Progenitor cell of endocrine pancreas (in vitro differentiated cells): ENCODE measurements around the gene TNIP1. TPM values are rescaled to one million over a fixed set of nuclear protein-coding genes. Genes with fewer than 3 reads are reported as not detected.

Source experiments
- DNase-seq: peaks from one replicate; pipeline ENCODE4 v3.0.0; 2021; ENCODE audit warnings: low spot score; ENCODE audit not compliant: unreplicated experiment
- H3K27ac Mint-ChIP-seq: 2 replicates; pipeline ENCODE4 v1.8.0; 2021; ENCODE audit warnings: mild to moderate bottlenecking, moderate library complexity, mixed read lengths
- H3K27me3 Mint-ChIP-seq: 2 replicates; pipeline ENCODE4 v1.8.0; 2021; ENCODE audit warnings: mixed read lengths
- H3K36me3 Mint-ChIP-seq: 2 replicates; pipeline ENCODE4 v1.8.0; 2022; ENCODE audit warnings: mixed read lengths; ENCODE audit not compliant: insufficient read depth
- H3K4me1 Mint-ChIP-seq: 2 replicates; pipeline ENCODE4 v1.8.0; 2021; ENCODE audit warnings: low read depth, mixed read lengths
- H3K4me3 Mint-ChIP-seq: 2 replicates; pipeline ENCODE4 v1.8.0; 2021; ENCODE audit warnings: low read depth, mild to moderate bottlenecking, moderate library complexity, mixed read lengths
- H3K9me3 Mint-ChIP-seq: 2 replicates; pipeline ENCODE4 v1.8.0; 2021; ENCODE audit warnings: low read depth, mixed read lengths
- total RNA-seq: library from RNA; stranded (reverse); gene quantifications from 2 replicates; pipeline ENCODE4 v1.2.1, GENCODE V29; 2021
- TF ChIP-seq, protein P1 (sequence below): fragments of 200-600 bp; sonication (generic); IDR thresholded peaks from one replicate; pipeline ENCODE4 v1.5.0; 2021; ENCODE audit warnings: antibody characterized with exemption, mild to moderate bottlenecking; ENCODE audit not compliant: unreplicated experiment

TNIP1 gene
- total RNA-seq, 1 donor from 2014 or later, result 55.0 TPM

DNA sequence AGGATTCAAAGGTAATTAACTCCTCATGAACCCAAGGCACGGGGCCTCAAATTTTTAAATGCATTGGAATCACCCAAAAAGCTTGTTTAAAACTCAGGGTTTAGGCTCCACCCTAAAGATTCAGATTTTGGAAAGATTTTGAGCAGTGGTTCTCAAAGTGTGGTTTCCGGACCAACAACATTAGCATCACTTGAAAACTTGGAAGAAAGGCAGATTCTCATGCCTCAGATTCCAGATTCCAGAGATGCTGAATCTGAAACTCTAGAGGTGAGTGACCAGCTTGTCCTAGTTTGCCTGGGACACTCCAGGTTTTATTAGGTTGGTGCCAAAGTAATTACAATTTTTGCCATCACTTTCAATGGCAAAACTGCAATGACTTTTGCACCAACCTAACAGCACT is 24.7 kb upstream of the TNIP1 start:
- Mint-ChIP-seq H3K36me3 (no peaks in the 10 kb centered on the region), H3K27ac (no peak overlapping the region), H3K4me3 (no peak overlapping the region), H3K9me3 (no peaks in the 10 kb centered on the region), H3K27me3 (no peaks in the 10 kb centered on the region), H3K4me1 (peaks cover 3% of the 10 kb centered on the region)
- DNase-seq, result no peak
- TF ChIP-seq, protein P1, sequence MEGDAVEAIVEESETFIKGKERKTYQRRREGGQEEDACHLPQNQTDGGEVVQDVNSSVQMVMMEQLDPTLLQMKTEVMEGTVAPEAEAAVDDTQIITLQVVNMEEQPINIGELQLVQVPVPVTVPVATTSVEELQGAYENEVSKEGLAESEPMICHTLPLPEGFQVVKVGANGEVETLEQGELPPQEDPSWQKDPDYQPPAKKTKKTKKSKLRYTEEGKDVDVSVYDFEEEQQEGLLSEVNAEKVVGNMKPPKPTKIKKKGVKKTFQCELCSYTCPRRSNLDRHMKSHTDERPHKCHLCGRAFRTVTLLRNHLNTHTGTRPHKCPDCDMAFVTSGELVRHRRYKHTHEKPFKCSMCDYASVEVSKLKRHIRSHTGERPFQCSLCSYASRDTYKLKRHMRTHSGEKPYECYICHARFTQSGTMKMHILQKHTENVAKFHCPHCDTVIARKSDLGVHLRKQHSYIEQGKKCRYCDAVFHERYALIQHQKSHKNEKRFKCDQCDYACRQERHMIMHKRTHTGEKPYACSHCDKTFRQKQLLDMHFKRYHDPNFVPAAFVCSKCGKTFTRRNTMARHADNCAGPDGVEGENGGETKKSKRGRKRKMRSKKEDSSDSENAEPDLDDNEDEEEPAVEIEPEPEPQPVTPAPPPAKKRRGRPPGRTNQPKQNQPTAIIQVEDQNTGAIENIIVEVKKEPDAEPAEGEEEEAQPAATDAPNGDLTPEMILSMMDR, result no peak

DNA sequence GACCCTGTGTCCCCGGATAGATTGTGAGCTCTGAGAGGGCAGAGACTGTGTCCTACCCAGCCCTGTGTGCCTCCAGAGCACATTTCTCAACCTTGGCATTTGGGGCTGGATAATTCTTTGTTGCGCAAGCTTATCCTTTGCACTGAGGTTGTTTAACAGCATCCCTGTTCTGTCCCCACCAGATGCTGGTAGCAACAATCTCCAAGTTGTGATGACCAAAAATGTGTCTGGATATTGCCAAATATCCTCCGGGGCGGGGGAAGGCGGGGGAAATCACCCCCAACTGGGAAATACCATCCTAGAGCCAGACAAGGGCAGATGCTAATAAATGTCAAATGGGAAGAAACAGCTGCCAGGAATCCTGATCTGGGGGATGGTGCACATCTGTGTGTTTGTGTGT is 24.0 kb upstream of the TNIP1 start:
- H3K4me1 Mint-ChIP-seq, result peaks cover 3% of the 10 kb centered on the region
- TF ChIP-seq, protein P1, result no peak
- H3K36me3 Mint-ChIP-seq, result no peaks in the 10 kb centered on the region
- no peaks in the 10 kb centered on the region for H3K27me3 Mint-ChIP-seq
- DNase-seq, result no peak
- H3K27ac Mint-ChIP-seq, result no peak overlapping the region
- H3K4me3 Mint-ChIP-seq, result no peak overlapping the region
- no peaks in the 10 kb centered on the region for H3K9me3 Mint-ChIP-seq

DNA sequence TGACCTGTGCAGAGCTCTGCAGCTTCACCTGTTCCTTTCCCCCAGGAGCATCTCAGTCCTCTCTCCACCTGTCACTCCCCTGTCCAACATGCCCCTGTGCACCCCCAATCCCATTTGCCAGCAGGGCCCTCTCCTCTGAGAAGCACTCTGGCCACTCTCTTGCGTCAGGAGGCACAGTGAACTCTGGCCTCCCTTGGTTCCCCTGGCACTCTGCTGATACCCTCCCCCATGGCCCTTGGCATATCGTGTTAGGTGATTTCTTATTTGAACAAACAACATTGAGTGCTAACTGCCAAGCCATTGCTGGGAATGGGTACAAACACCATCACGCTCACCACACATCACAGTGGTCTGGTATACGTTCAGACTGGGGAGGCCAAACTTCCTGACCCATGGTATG is 20.9 kb upstream of the TNIP1 start:
- Mint-ChIP-seq H3K27ac (no peak overlapping the region), H3K4me1 (no peaks in the 10 kb centered on the region), H3K27me3 (no peaks in the 10 kb centered on the region), H3K36me3 (no peaks in the 10 kb centered on the region), H3K4me3 (no peak overlapping the region), H3K9me3 (no peaks in the 10 kb centered on the region)
- TF ChIP-seq, protein P1, result no peak
- DNase-seq, result no peak

DNA sequence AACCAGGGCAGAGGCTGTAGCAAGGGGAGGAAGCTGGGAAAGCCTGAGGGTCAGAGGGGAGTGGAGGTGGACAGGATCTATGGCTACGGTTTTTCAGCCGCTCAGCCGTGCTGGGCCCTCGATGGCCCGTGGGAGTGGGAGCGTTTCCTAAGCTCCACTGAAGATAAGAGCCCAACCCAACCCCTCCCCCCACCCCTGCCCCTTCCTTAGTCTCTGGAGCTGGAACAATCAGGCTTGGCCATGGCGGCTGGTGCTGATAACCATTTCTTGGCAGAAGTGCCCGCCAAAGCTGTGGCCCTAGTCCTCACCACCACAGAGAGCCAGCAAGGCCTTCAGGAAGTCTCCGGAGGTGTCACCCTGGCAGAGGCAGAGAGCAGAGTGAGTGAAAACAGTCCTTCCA is 20.3 kb upstream of the TNIP1 start:
- Mint-ChIP-seq H3K27ac (no peak overlapping the region), H3K27me3 (no peaks in the 10 kb centered on the region), H3K4me1 (peaks cover 2% of the 10 kb centered on the region), H3K4me3 (no peak overlapping the region), H3K36me3 (no peaks in the 10 kb centered on the region), H3K9me3 (no peaks in the 10 kb centered on the region)
- DNase-seq, result no peak
- TF ChIP-seq, protein P1, result no peak

DNA sequence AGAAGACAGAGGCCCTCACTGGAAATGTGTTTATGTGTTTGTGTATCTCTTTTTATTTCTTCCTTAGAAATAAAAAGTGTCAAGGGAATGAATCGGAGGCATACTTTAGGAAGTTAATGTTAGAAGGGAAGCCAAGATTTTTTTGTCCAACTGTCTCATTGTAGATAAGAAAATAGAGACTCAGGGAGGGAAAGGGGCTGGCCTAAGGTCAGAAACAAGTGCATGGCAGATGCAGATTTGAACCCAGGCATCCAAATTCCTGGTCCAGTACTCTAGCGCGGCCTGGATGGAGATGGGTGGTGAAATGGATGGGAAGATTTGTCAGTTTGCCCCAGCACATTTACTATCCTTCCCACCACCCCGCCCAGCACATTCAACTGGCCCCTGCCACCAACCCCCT is 19.8 kb upstream of the TNIP1 start:
- Mint-ChIP-seq H3K36me3 (no peaks in the 10 kb centered on the region), H3K9me3 (no peaks in the 10 kb centered on the region), H3K27ac (no peak overlapping the region), H3K27me3 (no peaks in the 10 kb centered on the region), H3K4me3 (no peak overlapping the region), H3K4me1 (peaks cover 7% of the 10 kb centered on the region)
- TF ChIP-seq, protein P1, result no peak
- no peak for DNase-seq
